Erythroblast (primary cell): ENCODE results near the gene TRANK1.

Source experiments
- GATA1 ChIP-seq: IDR thresholded peaks from 2 replicates; pipeline ENCODE4 v1.6.1; 2011; ENCODE audit warnings: low read depth, mild to moderate bottlenecking, control low read depth, low read length, moderate library complexity
- POLR2A ChIP-seq: IDR thresholded peaks from 2 replicates; pipeline ENCODE4 v1.6.1; 2011; ENCODE audit warnings: mild to moderate bottlenecking, low read length

GRCh38 chr3:36933540-36934296 is 11.1 kb downstream of the TRANK1 start:
- TF ChIP-seq POLR2A, result no peak
- no peak for TF ChIP-seq GATA1
